ENCODE results near the gene MEN1.
"Not testable (repeated sequence)": the region's sequence is repeated elsewhere in the genome, so short reads cannot be mapped to it uniquely, and the experiment has no call there.

The MEN1 gene

DNA sequence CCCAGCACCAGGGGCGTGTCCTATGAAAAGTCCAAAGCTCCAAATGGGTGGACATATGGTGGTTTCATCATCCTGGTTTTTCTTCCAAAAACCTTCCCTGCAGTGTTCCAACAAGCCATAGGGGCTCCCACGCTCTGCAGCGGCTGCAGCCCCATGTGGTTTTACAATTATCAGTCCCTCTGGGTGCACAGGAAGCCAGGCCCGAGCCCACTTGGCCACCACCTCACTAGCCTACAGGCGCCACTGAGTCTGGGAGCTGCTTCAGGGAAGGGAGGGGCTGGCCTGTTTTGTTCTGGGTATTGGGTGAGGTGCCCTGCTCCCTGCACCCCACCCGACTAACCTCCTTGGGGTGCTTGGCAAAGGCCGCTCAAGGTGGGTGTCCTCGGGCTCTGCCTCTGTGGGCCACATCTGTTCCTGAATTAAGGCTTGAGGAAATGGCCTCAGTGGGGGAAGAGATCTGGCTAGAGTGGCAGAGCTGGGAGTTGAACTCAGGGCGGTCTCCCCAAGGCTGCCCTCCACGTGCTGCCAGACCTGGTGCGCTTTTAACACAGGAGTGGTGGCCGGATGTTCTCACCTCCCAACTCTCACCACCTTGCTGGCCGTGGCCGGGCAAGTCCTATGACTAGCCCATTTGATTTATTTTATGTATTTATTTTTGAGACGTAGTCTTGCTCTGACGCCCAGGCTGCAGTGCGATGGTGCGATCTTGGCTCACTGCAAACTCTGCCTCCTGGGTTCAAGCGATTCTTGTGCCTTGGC is 39.4 kb upstream of the MEN1 start:
- FAIRE-seq (no peak), DNase-seq (ENCODE audit: insufficient read length, low spot score) (no peak)
- TF ChIP-seq, protein P1, sequence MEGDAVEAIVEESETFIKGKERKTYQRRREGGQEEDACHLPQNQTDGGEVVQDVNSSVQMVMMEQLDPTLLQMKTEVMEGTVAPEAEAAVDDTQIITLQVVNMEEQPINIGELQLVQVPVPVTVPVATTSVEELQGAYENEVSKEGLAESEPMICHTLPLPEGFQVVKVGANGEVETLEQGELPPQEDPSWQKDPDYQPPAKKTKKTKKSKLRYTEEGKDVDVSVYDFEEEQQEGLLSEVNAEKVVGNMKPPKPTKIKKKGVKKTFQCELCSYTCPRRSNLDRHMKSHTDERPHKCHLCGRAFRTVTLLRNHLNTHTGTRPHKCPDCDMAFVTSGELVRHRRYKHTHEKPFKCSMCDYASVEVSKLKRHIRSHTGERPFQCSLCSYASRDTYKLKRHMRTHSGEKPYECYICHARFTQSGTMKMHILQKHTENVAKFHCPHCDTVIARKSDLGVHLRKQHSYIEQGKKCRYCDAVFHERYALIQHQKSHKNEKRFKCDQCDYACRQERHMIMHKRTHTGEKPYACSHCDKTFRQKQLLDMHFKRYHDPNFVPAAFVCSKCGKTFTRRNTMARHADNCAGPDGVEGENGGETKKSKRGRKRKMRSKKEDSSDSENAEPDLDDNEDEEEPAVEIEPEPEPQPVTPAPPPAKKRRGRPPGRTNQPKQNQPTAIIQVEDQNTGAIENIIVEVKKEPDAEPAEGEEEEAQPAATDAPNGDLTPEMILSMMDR (IDR thresholded peaks at IDR 0.05; ENCODE audit: insufficient read depth, missing control alignments), result no peak

DNA sequence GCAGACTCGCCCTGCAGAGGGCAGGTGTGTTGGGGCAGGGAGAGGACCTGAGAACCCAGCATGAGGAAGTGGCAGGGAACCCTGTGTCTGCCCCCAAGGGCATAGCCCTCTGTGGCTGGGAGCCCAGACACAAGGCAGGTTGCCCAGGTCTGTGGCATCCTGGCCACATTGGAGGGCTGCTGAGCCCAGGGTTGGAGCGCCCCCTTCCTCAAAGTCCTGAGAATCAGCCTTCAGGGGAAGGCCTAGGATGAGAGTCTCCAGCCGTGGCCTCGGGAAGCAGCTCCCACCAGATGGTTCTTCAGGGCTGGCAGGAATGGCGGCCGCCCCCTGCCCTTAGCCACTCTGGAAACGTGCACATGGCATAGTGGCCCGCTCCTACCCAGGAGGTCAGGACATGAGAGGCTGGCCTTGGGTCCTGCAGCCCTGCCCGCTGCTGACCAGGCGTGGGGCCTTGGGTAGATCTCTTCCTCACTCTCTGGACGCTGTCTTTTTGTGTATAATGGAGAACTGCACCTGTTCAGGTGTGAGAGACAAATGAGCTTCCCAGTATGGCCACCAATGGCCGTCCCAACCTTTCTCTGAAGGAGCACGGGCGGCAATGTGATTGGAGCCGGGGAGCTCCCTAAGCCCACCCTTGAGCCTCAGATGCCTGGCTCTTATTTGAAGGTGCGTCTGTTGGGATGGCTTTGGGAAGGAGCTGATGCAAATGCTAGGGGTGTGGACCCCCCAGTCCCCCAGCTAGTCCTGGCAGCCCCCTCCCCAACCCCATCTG is 38.7 kb upstream of the MEN1 start:
- no peak for FAIRE-seq
- DNase-seq (ENCODE audit: insufficient read length, low spot score), result no peak
- TF ChIP-seq, protein P1 (IDR thresholded peaks at IDR 0.05; ENCODE audit: insufficient read depth, missing control alignments), result peak; percentile 6

DNA sequence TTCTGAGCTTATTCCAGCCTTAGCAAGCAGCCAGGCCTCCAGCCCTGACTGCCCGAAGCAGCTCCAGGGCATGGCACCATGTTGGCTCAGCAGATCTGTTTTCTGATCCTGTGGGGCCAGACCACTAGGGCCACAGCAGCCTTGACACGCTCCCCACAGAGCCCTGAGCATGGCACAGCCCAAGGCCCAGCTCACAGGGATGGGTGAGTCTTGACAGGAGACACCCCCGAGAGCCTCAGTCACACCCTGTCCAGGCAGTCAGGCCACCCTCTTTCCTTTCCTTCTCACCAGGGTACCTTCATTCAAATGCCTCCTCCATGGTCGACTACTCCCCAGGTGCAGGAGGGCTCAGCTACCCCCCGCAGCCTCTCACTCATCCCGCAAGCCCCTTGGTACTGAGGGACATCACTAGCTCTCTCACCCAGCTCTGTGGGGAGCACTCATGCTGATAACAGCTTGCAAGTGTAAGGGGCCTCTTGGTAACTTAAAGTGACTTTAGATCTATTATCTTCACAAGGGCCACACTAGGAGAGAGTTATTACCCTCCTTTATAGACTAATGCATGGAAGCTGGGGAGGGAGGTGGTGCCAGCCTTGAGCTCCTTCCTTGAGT is 38.0 kb upstream of the MEN1 start:
- DNase-seq (ENCODE audit: insufficient read length, low spot score), result no peak
- TF ChIP-seq, protein P1 (IDR thresholded peaks at IDR 0.05; ENCODE audit: insufficient read depth, missing control alignments), result no peak
- no peak for FAIRE-seq

DNA sequence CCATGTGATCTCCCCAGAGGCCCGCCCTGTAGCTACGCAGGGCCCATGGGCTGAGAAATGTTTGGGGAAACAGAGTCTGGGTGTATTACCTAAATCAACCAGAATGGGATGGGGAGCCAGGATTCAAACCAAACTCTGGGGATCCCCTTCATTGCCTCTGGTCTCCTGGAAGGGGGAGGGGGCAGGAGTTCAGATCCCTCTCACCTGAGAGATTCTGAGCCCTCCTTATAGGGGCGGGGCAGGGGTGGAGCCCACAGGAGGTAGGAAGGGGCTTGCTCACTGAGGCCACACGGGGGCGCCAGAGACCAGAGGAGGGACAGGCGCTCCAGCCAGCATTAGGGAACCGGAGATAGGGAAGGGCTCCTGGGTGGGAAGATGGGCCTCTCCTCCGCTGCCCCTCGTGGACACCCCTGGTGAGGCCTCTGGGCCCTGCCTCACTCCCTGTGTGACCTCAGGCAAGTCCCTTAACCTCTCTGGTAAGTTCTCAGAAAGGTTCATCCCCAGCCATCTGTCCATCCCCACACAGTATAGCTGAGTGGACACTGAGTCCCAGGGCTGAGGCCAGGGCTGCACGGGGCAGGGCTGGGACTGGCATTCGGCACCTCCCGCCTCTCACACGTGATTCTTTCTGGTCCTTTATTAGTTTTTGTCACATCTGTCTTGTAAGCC is 36.8 kb upstream of the MEN1 start:
- TF ChIP-seq, protein P1 (IDR thresholded peaks at IDR 0.05; ENCODE audit: insufficient read depth, missing control alignments), result peak; percentile 97
- FAIRE-seq, result no peak
- DNase-seq (ENCODE audit: insufficient read length, low spot score), result peak; percentile 98

DNA sequence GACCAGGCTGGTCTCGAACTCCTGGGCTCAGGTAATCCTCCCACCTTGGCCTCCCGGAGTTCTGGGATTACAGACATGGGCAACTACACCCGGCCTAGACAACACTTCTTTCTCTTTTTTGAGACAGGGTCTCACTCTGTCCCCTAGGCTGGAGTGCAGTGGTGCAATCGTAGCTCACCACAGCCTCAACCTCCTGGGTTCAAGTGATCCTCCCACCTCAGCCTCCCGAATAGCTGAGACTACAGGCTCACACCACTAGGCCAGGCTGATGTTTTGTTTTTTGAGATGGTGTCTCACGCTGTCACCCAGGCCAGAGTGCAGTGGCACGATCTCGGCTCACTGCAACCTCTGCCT is 35.4 kb upstream of the MEN1 start:
- FAIRE-seq, result not testable (repeated sequence)

DNA sequence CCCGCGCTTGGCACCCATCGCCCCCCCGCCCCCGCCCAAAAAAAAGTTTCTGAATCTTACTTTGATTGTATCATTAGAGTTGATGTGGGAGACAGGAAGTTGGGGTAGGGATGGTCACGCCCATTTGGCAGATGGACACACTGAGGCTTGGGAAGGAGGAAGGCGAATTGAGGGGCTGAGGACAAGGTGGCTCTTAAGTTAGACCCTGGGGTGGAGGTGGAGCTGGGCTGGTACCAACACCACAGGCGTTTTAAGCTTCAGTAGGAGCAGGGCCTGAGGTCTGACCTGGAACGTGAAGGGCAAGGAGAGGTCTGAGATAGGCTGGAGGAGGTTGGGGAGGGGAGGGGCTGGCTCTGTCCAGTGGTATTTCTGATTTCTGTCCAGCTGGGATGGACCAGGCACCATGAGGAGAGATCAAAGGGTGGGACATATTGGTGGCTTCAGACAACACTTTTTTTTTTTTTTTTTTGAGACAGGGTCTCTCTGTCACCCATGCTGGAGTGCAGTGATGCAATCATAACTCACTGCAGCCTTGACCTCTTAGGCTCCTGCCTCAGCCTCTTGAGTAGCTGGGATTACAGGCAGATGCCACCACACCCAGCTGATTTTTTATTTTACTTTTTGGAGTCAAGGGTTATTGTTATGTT is 34.9 kb upstream of the MEN1 start:
- FAIRE-seq, result no peak
- TF ChIP-seq, protein P1 (IDR thresholded peaks at IDR 0.05; ENCODE audit: insufficient read depth, missing control alignments), result no peak
- DNase-seq (ENCODE audit: insufficient read length, low spot score), result no peak

More for the DNA sequence above, 35.4 kb upstream of the MEN1 start:
- not testable (repeated sequence) for DNase-seq (ENCODE audit: insufficient read length, low spot score)
